ENCODE results near the gene KRT80. TPM values are rescaled to one million over a fixed set of nuclear protein-coding genes. Genes with fewer than 3 reads are reported as not detected.

The KRT80 gene
- total and polyA plus RNA-seq, 10 donors = 0.03 to 0.37 (median 0.17) TPM; not detected in 7

- Histone ChIP-seq H3K4me1 (no peaks in the 10 kb centered on the region), H3K27ac (no peak overlapping the region), H3K4me3 (no peak overlapping the region), H3K36me3 (no peaks in the 10 kb centered on the region), H3K9me3 (no peaks in the 10 kb centered on the region), H3K27me3 (replicated peaks in 1 of 7) (peaks cover 0 to 10% (median 0%) of the 10 kb centered on the region in 7 donors)
- TF ChIP-seq POLR2AphosphoS5 (IDR thresholded peaks at IDR 0.05) (no peak), POLR2A (IDR thresholded peaks at IDR 0.05) (no peak)
- TF ChIP-seq, protein P1, sequence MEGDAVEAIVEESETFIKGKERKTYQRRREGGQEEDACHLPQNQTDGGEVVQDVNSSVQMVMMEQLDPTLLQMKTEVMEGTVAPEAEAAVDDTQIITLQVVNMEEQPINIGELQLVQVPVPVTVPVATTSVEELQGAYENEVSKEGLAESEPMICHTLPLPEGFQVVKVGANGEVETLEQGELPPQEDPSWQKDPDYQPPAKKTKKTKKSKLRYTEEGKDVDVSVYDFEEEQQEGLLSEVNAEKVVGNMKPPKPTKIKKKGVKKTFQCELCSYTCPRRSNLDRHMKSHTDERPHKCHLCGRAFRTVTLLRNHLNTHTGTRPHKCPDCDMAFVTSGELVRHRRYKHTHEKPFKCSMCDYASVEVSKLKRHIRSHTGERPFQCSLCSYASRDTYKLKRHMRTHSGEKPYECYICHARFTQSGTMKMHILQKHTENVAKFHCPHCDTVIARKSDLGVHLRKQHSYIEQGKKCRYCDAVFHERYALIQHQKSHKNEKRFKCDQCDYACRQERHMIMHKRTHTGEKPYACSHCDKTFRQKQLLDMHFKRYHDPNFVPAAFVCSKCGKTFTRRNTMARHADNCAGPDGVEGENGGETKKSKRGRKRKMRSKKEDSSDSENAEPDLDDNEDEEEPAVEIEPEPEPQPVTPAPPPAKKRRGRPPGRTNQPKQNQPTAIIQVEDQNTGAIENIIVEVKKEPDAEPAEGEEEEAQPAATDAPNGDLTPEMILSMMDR (IDR thresholded peaks at IDR 0.05 in 8 of 11, conservative IDR thresholded peaks at IDR 0.05 in 3 of 11) = no peak
- DNase-seq = no peak
- intact Hi-C loops (cut with DNase I; ENCODE audit: low total_unique reads) = no loop called here
- 87 to 95% (median 91%) methylated on average over 13 of the region's 13 CpGs for WGBS, 5 donors
Measured at GRCh38 chr12:52139147-52139546, 52.7 kb downstream of the KRT80 start.

GRCh38 chr12:52137746-52138145 lies 54.1 kb downstream of the KRT80 start:
- Histone ChIP-seq H3K9me3 (no peaks in the 10 kb centered on the region), H3K27me3 (replicated peaks in 1 of 7) (peaks cover 0 to 10% (median 0%) of the 10 kb centered on the region in 7 donors), H3K4me1 (no peaks in the 10 kb centered on the region), H3K27ac (no peak overlapping the region), H3K36me3 (no peaks in the 10 kb centered on the region), H3K4me3 (no peak overlapping the region)
- WGBS, 5 donors = 71 to 84% (median 80%) methylated on average over 4 to 5 of the region's 5 CpGs
- DNase-seq = peak; percentile 54
- intact Hi-C loops (cut with DNase I; ENCODE audit: low total_unique reads) = no loop called here
- TF ChIP-seq POLR2AphosphoS5 (IDR thresholded peaks at IDR 0.05) (no peak), POLR2A (IDR thresholded peaks at IDR 0.05) (no peak)
- TF ChIP-seq, protein P1 (IDR thresholded peaks at IDR 0.05 in 8 of 11, conservative IDR thresholded peaks at IDR 0.05 in 3 of 11) = no peak

DNA sequence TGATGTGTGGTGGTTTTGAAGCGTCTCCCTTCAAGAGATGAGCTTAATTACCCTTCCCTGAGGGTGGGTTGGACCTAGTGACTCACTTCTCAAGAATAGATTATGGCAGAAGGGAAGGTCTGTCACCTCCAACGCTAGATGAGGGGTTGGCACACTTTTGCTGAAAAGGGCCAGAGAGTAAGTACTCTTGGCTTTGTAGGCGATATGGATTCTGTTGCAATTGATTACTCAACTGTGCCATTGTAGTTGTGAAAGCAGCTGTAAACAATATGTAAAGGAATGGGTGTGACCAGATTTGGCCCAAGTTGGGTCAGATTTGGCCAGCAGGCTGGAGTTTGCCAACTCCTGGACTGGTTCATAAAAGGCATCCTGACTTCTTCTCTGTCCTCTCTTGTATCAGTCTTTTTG lies 59.1 kb downstream of the KRT80 start:
- DNase-seq = peak; percentile 20
- no peaks in the 10 kb centered on the region for H3K4me1 ChIP-seq
- no peaks in the 10 kb centered on the region for H3K9me3 ChIP-seq
- intact Hi-C loops (cut with DNase I; ENCODE audit: low total_unique reads) = no loop called here
- TF ChIP-seq, protein P1 (IDR thresholded peaks at IDR 0.05 in 8 of 11, conservative IDR thresholded peaks at IDR 0.05 in 3 of 11) = no peak
- TF ChIP-seq POLR2A (IDR thresholded peaks at IDR 0.05) = no peak
- no peaks in the 10 kb centered on the region for H3K36me3 ChIP-seq
- H3K27ac ChIP-seq = no peak overlapping the region
- peaks cover 0 to 3% (median 0%) of the 10 kb centered on the region in 7 donors for H3K27me3 ChIP-seq (replicated peaks in 1 of 7)
- no peak overlapping the region for H3K4me3 ChIP-seq
- WGBS, 5 donors = 69 to 93% (median 72%) methylated on average over 3 of the region's 3 CpGs

- TF ChIP-seq, protein P1 (IDR thresholded peaks at IDR 0.05 in 8 of 11, conservative IDR thresholded peaks at IDR 0.05 in 3 of 11) = no peak
- H3K27ac ChIP-seq = no peak overlapping the region
- intact Hi-C loops (cut with DNase I; ENCODE audit: low total_unique reads) = no loop called here
- H3K4me1 ChIP-seq = peaks cover 0 to 14% (median 3%) of the 10 kb centered on the region in 6 donors
- peak; percentile 61 for DNase-seq
- no peaks in the 10 kb centered on the region for H3K9me3 ChIP-seq
- no peak overlapping the region for H3K4me3 ChIP-seq
- 82 to 84% (median 84%) methylated on average over 5 of the region's 5 CpGs for WGBS, 5 donors
- no peaks in the 10 kb centered on the region for H3K36me3 ChIP-seq
- H3K27me3 ChIP-seq (replicated peaks in 1 of 7) = peaks cover 0 to 16% (median 0%) of the 10 kb centered on the region in 7 donors
Measured at GRCh38 chr12:52130711-52131110, 61.1 kb downstream of the KRT80 start.

All from spleen (tissue), 11 donors.